Heart right ventricle (tissue), 16 donors: ENCODE measurements around the gene UBE4B. TPM values are rescaled to one million over a fixed set of nuclear protein-coding genes. Genes with fewer than 3 reads are reported as not detected.
A peak's percentile ranks its signal among the peaks of the same experiment; 100 is the strongest.

ENCODE experiments used
- ATAC-seq, 8 donors: fragments of 200-7000 bp; cut with Tn5 transposase; one replicate each; pipeline ENCODE4 v1.9.1; 2020; ENCODE audit warnings: mild to moderate bottlenecking in 8 of 8, moderate library complexity in 8 of 8, moderate number of reproducible peaks in 1 of 8
- DNase-seq, 2 donors: peaks; one replicate each; pipeline ENCODE4 v3.0.0-alpha.2; 2020
- H3K27ac ChIP-seq, 10 donors: fragments of 200-600 bp; sonication (generic) in 2 of 10; one replicate each; pipeline versions ENCODE4 v1.5.0 to v1.8.0; 2020 to 2022; ENCODE audit warnings: mild to moderate bottlenecking in 3 of 10
- H3K27me3 ChIP-seq, 7 donors: fragments of 200-600 bp; one replicate each; pipeline ENCODE4 v1.8.0; 2021 to 2022; ENCODE audit warnings: mild to moderate bottlenecking in 2 of 7
- H3K36me3 ChIP-seq, 9 donors: fragments of 200-600 bp; sonication (generic) in 1 of 9; one replicate each; pipeline versions ENCODE4 v1.5.0 to v1.8.0; 2020 to 2022; ENCODE audit warnings: mild to moderate bottlenecking in 2 of 9
- H3K4me1 ChIP-seq, 9 donors: fragments of 200-600 bp; sonication (generic) in 1 of 9; one replicate each; pipeline versions ENCODE4 v1.5.0 to v1.8.0; 2020 to 2022; ENCODE audit warnings: mild to moderate bottlenecking in 4 of 9
- H3K4me3 ChIP-seq, 10 donors: fragments of 200-600 bp; sonication (generic) in 2 of 10; one replicate each; pipeline versions ENCODE4 v1.5.0 to v1.8.0; 2020 to 2022; ENCODE audit warnings: mild to moderate bottlenecking in 7 of 10, moderate library complexity in 2 of 10
- H3K9me3 ChIP-seq, 11 donors: fragments of 200-600 bp in 10 of 11; sonication (generic) in 2 of 11; one replicate each; pipeline versions ENCODE4 v1.5.0 to v1.8.0; 2013 to 2022; ENCODE audit warnings: mild to moderate bottlenecking in 2 of 11, control low read depth in 1 of 11, moderate library complexity in 1 of 11
- CTCF ChIP-seq, 9 donors: fragments of 200-600 bp; sonication (generic) in 2 of 9; IDR thresholded peaks; one replicate each; pipeline versions ENCODE4 v1.5.0 to v1.8.0; 2021 to 2022; ENCODE audit warnings: antibody characterized with exemption in 9 of 9, mild to moderate bottlenecking in 5 of 9, moderate library complexity in 1 of 9
- WGBS, 2 donors: extraction: QIAGEN DNeasy Blood & Tissue Kit; methylation state at CpG; one replicate each; pipeline ENCODE4 v1.1.7; 2013; ENCODE audit warnings: inconsistent platforms in 1 of 2; 5-methylcytosine and 5-hydroxymethylcytosine counted together
- intact Hi-C, 10 donors: fragments of 100-400 bp; cut with DNase I; formaldehyde crosslinking; loops; one replicate each; pipeline versions ENCODE4 v1.11.1 to v1.14.2; 2022
- long read RNA-seq, 3 donors: library from polyadenylated mRNA; unstranded; transcript quantifications; one replicate each; pipeline ENCODE4 v2.0.0, GENCODE V29; 2020 to 2021
- polyA plus RNA-seq, 2 donors: library from polyadenylated mRNA; stranded (reverse); fragments of 200-250 nt; gene quantifications; one replicate each; pipeline ENCODE4 v1.2.3, GENCODE V29; 2013
- total RNA-seq, 10 donors: library from RNA; stranded (reverse); fragmentation: NEBNext Ultra II Directional in 3 of 10; extraction: Animal tissue kit (Norgen Biotek cat#: 25700) in 3 of 10; gene quantifications; one replicate each; pipeline versions ENCODE4 v1.2.1 to v1.2.4, GENCODE V29; 2021 to 2023
- donor health status: Arrhythmogenic right ventricular cardiomyopathy.
- donor health status: ischemic (EF 13 %, LVEDD 7.1; RV severe dilation, severe dysfunction).
- donor health status: healthy with polysubstance abuse.
- donor health status: DM: no; HTN: yes; CAD: no.
- donor health status: DM: no; HTN: no; CAD: no.
- donor health status: ischemic (EF 25% LVEDD 6.9; RV normal size, moderate dysfunction).
- donor health status: ischemic (EF 25% LVEDD 5.7; RV mildly dilated, moderate dysfunction).
- donor health status: healthy.
- donor health status: DM: yes; HTN: yes; CAD: no.
- donor health status: Ischemic cardiomyopathy.
- donor health status: ischemic (EF 35%, LVEDD 5.7; RV mildly dilated, moderate dysfunction).
- donor health status: nonischemic (EF 11% LVEDD 7.7; RV severe dilation, severe dysfunction).
- donor health status: DM: yes; HTN: yes; CAD: no.
- donor health status: PGD.
- donor health status: ischemic (EF 29% LVEDD 5.4; RV normal size, mild dysfunction).
- donor health status: nonischemic (EF 23%, LVEDD 6.1; RV moderate dilation, normal function).

UBE4B gene
- total RNA-seq, result 10 to 100 TPM; 59.0 to 87.3 (median 69.2) TPM
- 10 to 100 TPM; 18.3 to 23.4 TPM for polyA plus RNA-seq
- long read RNA-seq, donor 1, partial matches to known transcripts, result 18 of 26 reads
- long read RNA-seq, donor 1, other reads (novel, unspliced or antisense), result 7 of 26 reads
- long read RNA-seq, donor 2, partial matches to known transcripts, result 13 of 19 reads
- long read RNA-seq, donor 2, other reads (novel, unspliced or antisense), result 5 of 19 reads
- long read RNA-seq, donor 3, partial matches to known transcripts, result 54 of 64 reads
- long read RNA-seq, donor 3, other reads (novel, unspliced or antisense), result 8 of 64 reads

- TF ChIP-seq CTCF (IDR thresholded peaks at IDR 0.05), result peak; percentile 80 to 96 (median 88)
- Histone ChIP-seq H3K27me3 (no peaks in the 10 kb centered on the region), H3K4me3 (peak within 1 kb of the TSS; percentile 87 to 100 (median 98)), H3K27ac (peak within 1 kb of the TSS; percentile 85 to 98 (median 95)), H3K36me3 (peaks cover 0 to 23% (median 11%) of the 10 kb centered on the region in 9 donors), H3K9me3 (no peaks in the 10 kb centered on the region), H3K4me1 (peaks cover 0 to 47% (median 28%) of the 10 kb centered on the region in 9 donors)
- ATAC-seq, result peak; percentile 99 to 100 (median 100)
- peak; percentile 97 to 99 for DNase-seq
- WGBS, 2 donors, result 0% methylated on average over 62 to 73 of the region's 73 CpGs
- intact Hi-C loops, result loop anchor here in 9 of 10 donors (1.0 to 10.0 kb wide), 10 partner anchors 72 to 180 kb away; partner anchors contain the start of genes LZIC (in 2 of the 9), NMNAT1 (in 2 of the 9) and KIF1B (in 1 of the 9)
Observed at GRCh38 chr1:10032590-10033358, at the start of gene UBE4B. Gene UBE4B (plus strand): TSS chr1:10032958. CDS start chr1:10033671, 713 bp downstream.

- Histone ChIP-seq H3K27me3 (no peaks in the 10 kb centered on the region), H3K4me3 (no peak overlapping the region), H3K9me3 (no peaks in the 10 kb centered on the region), H3K36me3 (peaks cover 0 to 65% (median 18%) of the 10 kb centered on the region in 9 donors), H3K27ac (peak overlapping the region in 9 of 10 donors; percentile 38 to 75 (median 58)), H3K4me1 (peaks cover 0 to 12% (median 0%) of the 10 kb centered on the region in 9 donors)
- 67 to 73% methylated on average over 5 of the region's 5 CpGs for WGBS, 2 donors
- intact Hi-C loops, result no loop called here
- TF ChIP-seq CTCF (IDR thresholded peaks at IDR 0.05), result no peak
- ATAC-seq (peak in 5 of 8 donors; percentile 34 to 78 (median 72)), DNase-seq (no peak)
Observed at GRCh38 chr1:9984253-9984652, 48.5 kb upstream of the UBE4B start.

- peak overlapping the region in 8 of 10 donors; percentile 40 to 75 (median 50) for H3K27ac ChIP-seq
- no peaks in the 10 kb centered on the region for H3K9me3 ChIP-seq
- ATAC-seq (peak in 2 of 8 donors; percentile 18 to 48), DNase-seq (no peak)
- peaks cover 0 to 16% (median 5%) of the 10 kb centered on the region in 9 donors for H3K4me1 ChIP-seq
- 39 to 45% methylated on average over 6 of the region's 6 CpGs for WGBS, 2 donors
- H3K27me3 ChIP-seq, result no peaks in the 10 kb centered on the region
- H3K4me3 ChIP-seq, result no peak overlapping the region
- intact Hi-C loops, result no loop called here
- peaks cover 0 to 60% (median 18%) of the 10 kb centered on the region in 9 donors for H3K36me3 ChIP-seq
- no peak for TF ChIP-seq CTCF (IDR thresholded peaks at IDR 0.05)
Observed at GRCh38 chr1:9985001-9985400, 47.8 kb upstream of the UBE4B start.

- 92 to 94% methylated on average over 5 of the region's 5 CpGs for WGBS, 2 donors
- Histone ChIP-seq H3K4me1 (peaks cover 0 to 46% (median 40%) of the 10 kb centered on the region in 9 donors), H3K9me3 (no peaks in the 10 kb centered on the region), H3K27ac (peak overlapping the region in 5 of 10 donors; percentile 57 to 81 (median 74)), H3K36me3 (peaks cover 0 to 14% (median 0%) of the 10 kb centered on the region in 9 donors), H3K27me3 (no peaks in the 10 kb centered on the region), H3K4me3 (no peak overlapping the region)
- intact Hi-C loops, result loop anchor here in 3 of 10 donors (5.0 kb wide), 2 partner anchors 32 to 37 kb away; no protein-coding TSS in a partner anchor
- ATAC-seq (no peak), DNase-seq (no peak)
- TF ChIP-seq CTCF (IDR thresholded peaks at IDR 0.05), result no peak
Observed at GRCh38 chr1:9989773-9990172, 43.0 kb upstream of the UBE4B start.
